GM20000 (cell line): ENCODE results near the gene NRCAM.
"Not testable (repeated sequence)": the region's sequence is repeated elsewhere in the genome, so short reads cannot be mapped to it uniquely, and the experiment has no call there.

Source experiments
- DNase-seq: peaks from one replicate; pipeline ENCODE4 v3.0.0; 2012; ENCODE audit warnings: low spot score
- CTCF ChIP-seq: IDR thresholded peaks from 2 replicates; pipeline ENCODE4 v1.5.1; 2012; ENCODE audit warnings: mild to moderate bottlenecking, control low read depth; ENCODE audit errors: extremely low read depth, missing control alignments

NRCAM gene

GRCh38 chr7:108265007-108265406 is 191.2 kb downstream of the NRCAM start:
- DNase-seq = no peak

GRCh38 chr7:108263425-108263824 is 192.8 kb downstream of the NRCAM start:
- TF ChIP-seq CTCF = no peak
- no peak for DNase-seq

More at GRCh38 chr7:108265007-108265406, 191.2 kb downstream of the NRCAM start:
- no peak for TF ChIP-seq CTCF

- TF ChIP-seq CTCF = no peak
- no peak for DNase-seq
Observed at GRCh38 chr7:108261560-108262255, 194.5 kb downstream of the NRCAM start.

GRCh38 chr7:108259447-108259846 is 196.8 kb downstream of the NRCAM start:
- not testable (repeated sequence) for DNase-seq

- no peak for TF ChIP-seq CTCF
Observed at GRCh38 chr7:108257954-108258353, 198.3 kb downstream of the NRCAM start.

DNA sequence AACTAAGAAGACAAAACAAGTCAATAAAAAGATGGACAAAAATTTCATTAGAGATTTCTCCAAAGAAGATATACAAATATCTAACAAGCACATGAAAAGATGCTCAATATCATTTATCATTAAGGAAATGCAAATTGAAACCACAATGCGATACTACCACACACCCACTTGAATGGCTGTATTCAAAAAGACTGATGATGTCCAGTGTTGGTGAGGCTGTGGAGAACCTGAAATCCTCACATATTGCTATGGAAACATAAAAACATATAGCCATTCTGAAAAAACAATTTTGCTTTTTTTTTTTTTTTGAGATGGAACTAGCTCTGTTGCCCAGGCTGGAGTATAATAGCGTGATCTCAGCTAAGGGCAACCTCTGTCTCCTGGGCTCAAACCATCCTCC is 202.0 kb downstream of the NRCAM start:
- no peak for TF ChIP-seq CTCF

More at GRCh38 chr7:108257954-108258353, 198.3 kb downstream of the NRCAM start:
- DNase-seq = no peak

GRCh38 chr7:108253275-108254044 is 202.8 kb downstream of the NRCAM start:
- no peak for DNase-seq
- no peak for TF ChIP-seq CTCF

More for the DNA sequence above, 202.0 kb downstream of the NRCAM start:
- no peak for DNase-seq

GRCh38 chr7:108252177-108252576 is 204.1 kb downstream of the NRCAM start:
- DNase-seq = no peak
- no peak for TF ChIP-seq CTCF
